Endothelial cell of umbilical vein (primary cell): ENCODE results near the gene CYBB. TPM values are rescaled to one million over a fixed set of nuclear protein-coding genes. Genes with fewer than 3 reads are reported as not detected.

ENCODE experiments used
- BruUV-seq: library from RNA; stranded (reverse); fragments of 400-500 nt; replicated peaks from 2 replicates; lab custom pipeline; 2021; lab: Mats Ljungman, UMichigan
- CTCF ChIA-PET: fragments of 300-600, 350-600 bp; sonication (Branson Sonifier 250); formaldehyde crosslinking; loops from one replicate; lab custom pipeline; 2021; ENCODE audit warnings: antibody characterized with exemption, inconsistent platforms; lab: Charles Lee
- POLR2A ChIA-PET: fragments of 300-600, 350-600 bp; sonication (Branson Sonifier 250); formaldehyde crosslinking; loops from one replicate; lab custom pipeline; 2021; ENCODE audit warnings: antibody characterized with exemption, inconsistent platforms; lab: Charles Lee
- DNase-seq: peaks from one replicate; pipeline ENCODE4 v3.0.0-alpha.2; 2011; ENCODE audit warnings: low read depth, low spot score
- FAIRE-seq: peaks from 2 replicates; lab custom pipeline; 2011; peaks lifted over from hg19 to GRCh38; lab: Jason Lieb, UNC
- H2AFZ ChIP-seq: 2 replicates; pipeline ENCODE4 v1.6.0; 2012; ENCODE audit warnings: low read depth, low read length, control low read depth, inconsistent platforms
- H3K27ac ChIP-seq: 2 replicates; pipeline ENCODE4 v1.5.1; 2011; ENCODE audit warnings: low read depth, mild to moderate bottlenecking, control low read depth, low read length, moderate library complexity; ENCODE audit not compliant: insufficient read depth
- H3K27me3 ChIP-seq, 2 experiments: 2 replicates each; pipeline versions ENCODE4 v1.6.0 to v1.6.1; 2011; ENCODE audit warnings: low read length in 2 of 2, mixed read lengths in 1 of 2; ENCODE audit not compliant: control insufficient read depth in 2 of 2, insufficient read depth in 2 of 2
- H3K36me3 ChIP-seq, 2 experiments: 2 replicates in 1 of 2; 3 replicates in 1 of 2; pipeline ENCODE4 v1.5.1; 2011; ENCODE audit warnings: low read length in 2 of 2, mild to moderate bottlenecking in 1 of 2, moderate library complexity in 1 of 2; ENCODE audit not compliant: control insufficient read depth in 2 of 2, insufficient read depth in 2 of 2; ENCODE audit errors: extremely low read depth in 1 of 2
- H3K4me1 ChIP-seq: 3 replicates; pipeline ENCODE4 v1.5.1; 2011; ENCODE audit warnings: mild to moderate bottlenecking, low read length; ENCODE audit not compliant: control insufficient read depth, insufficient read depth; ENCODE audit errors: extremely low read depth
- H3K4me2 ChIP-seq: 2 replicates; pipeline ENCODE4 v1.6.1; 2011; ENCODE audit warnings: low read length, control low read depth, mixed read lengths; ENCODE audit not compliant: insufficient read depth
- H3K4me3 ChIP-seq, 3 experiments: fragments of 200-600 bp in 1 of 3; sonication (generic), shearing (Covaris generic) in 1 of 3; replicated peaks in 1 of 3; 2 replicates each; pipeline ENCODE4 v1.5.1; 2011 to 2016; ENCODE audit warnings: control low read depth in 3 of 3, low read length in 3 of 3, mild to moderate bottlenecking in 2 of 3, inconsistent platforms in 1 of 3, low read depth in 1 of 3, moderate library complexity in 1 of 3; ENCODE audit not compliant: insufficient read depth in 1 of 3
- H3K79me2 ChIP-seq: 2 replicates; pipeline ENCODE4 v1.6.0; 2012; ENCODE audit warnings: low read length, inconsistent platforms; ENCODE audit not compliant: control insufficient read depth, insufficient read depth
- H3K9ac ChIP-seq: replicated peaks from 2 replicates; pipeline ENCODE3; 2011; ENCODE audit warnings: low read length, control low read depth; ENCODE audit not compliant: insufficient read depth; ENCODE audit errors: extremely low read depth
- H3K9me1 ChIP-seq: replicated peaks from 3 replicates; pipeline ENCODE4 v1.6.0; 2011; ENCODE audit warnings: mild to moderate bottlenecking, low read length; ENCODE audit not compliant: control insufficient read depth, insufficient read depth; ENCODE audit errors: extremely low read depth
- H3K9me3 ChIP-seq: replicated peaks from 2 replicates; pipeline ENCODE4 v1.5.1; 2012; ENCODE audit warnings: low read length, inconsistent platforms; ENCODE audit not compliant: control insufficient read depth, insufficient read depth
- H4K20me1 ChIP-seq: replicated peaks from 2 replicates; pipeline ENCODE3; 2011; ENCODE audit warnings: mild to moderate bottlenecking, low read length; ENCODE audit not compliant: control insufficient read depth, insufficient read depth; ENCODE audit errors: extremely low read depth
- EZH2 ChIP-seq: IDR thresholded peaks from 2 replicates; pipeline ENCODE4 v1.6.1; 2012; ENCODE audit warnings: borderline replicate concordance, low read depth, mild to moderate bottlenecking, moderate library complexity, low read length, inconsistent platforms; ENCODE audit not compliant: severe bottlenecking
- GATA2 ChIP-seq: IDR thresholded peaks from 2 replicates; pipeline ENCODE4 v1.7.0; 2011; ENCODE audit warnings: low read depth, mild to moderate bottlenecking, moderate library complexity, mixed read lengths, low read length; ENCODE audit not compliant: insufficient read length, insufficient read depth
- MYC ChIP-seq: IDR thresholded peaks from one replicate; pipeline ENCODE4 v1.6.1; 2011; ENCODE audit warnings: mild to moderate bottlenecking, low read depth, low read length
- POLR2A ChIP-seq: IDR thresholded peaks from 2 replicates; pipeline ENCODE4 v1.6.1; 2012; ENCODE audit warnings: low read depth, mild to moderate bottlenecking, control low read depth, low read length
- POLR2AphosphoS5 ChIP-seq: IDR thresholded peaks from 2 replicates; pipeline ENCODE4 v1.6.1; 2012; ENCODE audit warnings: low read depth, mild to moderate bottlenecking, control low read depth, low read length, moderate library complexity; ENCODE audit not compliant: insufficient read depth
- dilution Hi-C: fragments of 300-500 bp; cut with MboI; formaldehyde crosslinking; loops from one replicate; pipeline ENCODE4 v1.15.0; 2019; ENCODE audit warnings: low sequenced_read_pairs; ENCODE audit not compliant: extremely low pct_ligation_motif_present
- intact Hi-C: fragments of 100-400 bp; cut with micrococcal nuclease; formaldehyde crosslinking; loops from one replicate; pipeline ENCODE4 v1.10.0; 2022
- polyA plus RNA-seq, 4 experiments: library from polyadenylated mRNA; depleted of rRNA in 3 of 4; stranded (reverse) in 3 of 4; unstranded in 1 of 4; fragments of >200 nt; gene quantifications; 2 replicates each; pipeline versions ENCODE4 v1.2.1 to v1.2.3, GENCODE V29; 2011 to 2012; ENCODE audit warnings: missing spikeins in 1 of 4
- total RNA-seq: library from RNA; stranded (reverse); gene quantifications from 2 replicates; pipeline ENCODE4 v1.2.3, GENCODE V29; 2021
- TF ChIP-seq, protein P1 (sequence below): IDR thresholded peaks from 2 replicates; pipeline ENCODE4 v1.6.1; 2011; ENCODE audit not compliant: insufficient read depth, insufficient read length
- TF ChIP-seq, protein P2 (sequence below), 2 donors: IDR thresholded peaks; 1 replicate in 1 of 2; 2 replicates in 1 of 2; pipeline ENCODE4 v1.5.1; 2011; ENCODE audit warnings: low read length in 2 of 2, mild to moderate bottlenecking in 2 of 2, moderate library complexity in 2 of 2, control low read depth in 1 of 2, inconsistent platforms in 1 of 2, low read depth in 1 of 2; ENCODE audit not compliant: insufficient read depth in 1 of 2; ENCODE audit errors: extremely low read depth in 1 of 2

The CYBB gene
- total and polyA plus RNA-seq, 2 donors (not counting 3 experiments of a cell fraction or from before 2014, with no cell fraction given): not detected

DNA sequence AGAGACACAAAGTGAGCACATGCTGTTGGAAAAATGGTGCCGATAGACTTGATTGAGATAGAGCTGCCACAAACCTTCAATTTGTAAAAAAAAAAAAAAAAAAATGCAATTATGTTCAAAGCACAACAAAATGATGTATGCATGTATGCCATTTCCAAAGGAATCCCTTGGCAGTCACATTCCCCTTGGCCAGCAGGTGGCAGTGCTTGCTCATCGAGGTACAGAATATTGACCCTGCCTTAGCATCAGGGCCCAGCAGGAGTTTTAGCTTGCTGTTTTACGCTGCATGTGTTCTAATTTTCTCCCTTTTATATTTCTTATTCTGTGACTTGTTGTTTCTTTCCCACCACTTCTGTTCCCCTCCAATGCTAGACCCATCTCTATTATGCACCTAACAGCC, 34.5 kb upstream of the CYBB start:
- peak; percentile 51 for DNase-seq
- no TSS peak for BruUV-seq
- H3K9ac ChIP-seq: no peak overlapping the region
- TF ChIP-seq, protein P1, sequence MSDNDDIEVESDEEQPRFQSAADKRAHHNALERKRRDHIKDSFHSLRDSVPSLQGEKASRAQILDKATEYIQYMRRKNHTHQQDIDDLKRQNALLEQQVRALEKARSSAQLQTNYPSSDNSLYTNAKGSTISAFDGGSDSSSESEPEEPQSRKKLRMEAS: no peak
- TF ChIP-seq EZH2: no peak
- TF ChIP-seq, protein P2, sequence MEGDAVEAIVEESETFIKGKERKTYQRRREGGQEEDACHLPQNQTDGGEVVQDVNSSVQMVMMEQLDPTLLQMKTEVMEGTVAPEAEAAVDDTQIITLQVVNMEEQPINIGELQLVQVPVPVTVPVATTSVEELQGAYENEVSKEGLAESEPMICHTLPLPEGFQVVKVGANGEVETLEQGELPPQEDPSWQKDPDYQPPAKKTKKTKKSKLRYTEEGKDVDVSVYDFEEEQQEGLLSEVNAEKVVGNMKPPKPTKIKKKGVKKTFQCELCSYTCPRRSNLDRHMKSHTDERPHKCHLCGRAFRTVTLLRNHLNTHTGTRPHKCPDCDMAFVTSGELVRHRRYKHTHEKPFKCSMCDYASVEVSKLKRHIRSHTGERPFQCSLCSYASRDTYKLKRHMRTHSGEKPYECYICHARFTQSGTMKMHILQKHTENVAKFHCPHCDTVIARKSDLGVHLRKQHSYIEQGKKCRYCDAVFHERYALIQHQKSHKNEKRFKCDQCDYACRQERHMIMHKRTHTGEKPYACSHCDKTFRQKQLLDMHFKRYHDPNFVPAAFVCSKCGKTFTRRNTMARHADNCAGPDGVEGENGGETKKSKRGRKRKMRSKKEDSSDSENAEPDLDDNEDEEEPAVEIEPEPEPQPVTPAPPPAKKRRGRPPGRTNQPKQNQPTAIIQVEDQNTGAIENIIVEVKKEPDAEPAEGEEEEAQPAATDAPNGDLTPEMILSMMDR (IDR thresholded peaks at IDR 0.05; ENCODE audit: extremely low read depth in 1 of 2, insufficient read depth in 1 of 2, low read depth in 1 of 2, low read length in 2 of 2): peak; percentile 56 to 63
- TF ChIP-seq POLR2A: no peak
- TF ChIP-seq MYC: no peak
- no peak for TF ChIP-seq GATA2
- no peak for TF ChIP-seq POLR2AphosphoS5
- H3K9me1 ChIP-seq: no peaks in the 10 kb centered on the region
- dilution Hi-C loops (no loop called here), intact Hi-C loops (loop anchor here (1.0 to 10.0 kb wide), 4 partner anchors 80 to 430 kb away; no protein-coding TSS in a partner anchor)
- H3K4me3 ChIP-seq: no peak overlapping the region
- H3K4me1 ChIP-seq: no peaks in the 10 kb centered on the region
- no peaks in the 10 kb centered on the region for H3K27me3 ChIP-seq
- no peaks in the 10 kb centered on the region for H3K9me3 ChIP-seq
- no peaks in the 10 kb centered on the region for H3K79me2 ChIP-seq
- no peak overlapping the region for H3K4me2 ChIP-seq
- ChIA-PET CTCF (interaction anchor here (0.5 to 4.2 kb wide), 20 partner anchors 9 to 743 kb away, joined by 3 to 33 read pairs (median 3); no protein-coding TSS in a partner anchor), POLR2A (no interaction called here)
- H3K36me3 ChIP-seq: no peaks in the 10 kb centered on the region
- no peaks in the 10 kb centered on the region for H4K20me1 ChIP-seq
- no peak overlapping the region for H3K27ac ChIP-seq
- H2AFZ ChIP-seq: no peak overlapping the region
- no peak for FAIRE-seq
